ENCODE results near the gene SDCCAG8. TPM values are rescaled to one million over a fixed set of nuclear protein-coding genes. Genes with fewer than 3 reads are reported as not detected.
A peak's percentile ranks its signal among the peaks of the same experiment; 100 is the strongest.

The SDCCAG8 gene
- total RNA-seq, 2 donors from 2014 or later, result 29.0 to 34.5 TPM

DNA sequence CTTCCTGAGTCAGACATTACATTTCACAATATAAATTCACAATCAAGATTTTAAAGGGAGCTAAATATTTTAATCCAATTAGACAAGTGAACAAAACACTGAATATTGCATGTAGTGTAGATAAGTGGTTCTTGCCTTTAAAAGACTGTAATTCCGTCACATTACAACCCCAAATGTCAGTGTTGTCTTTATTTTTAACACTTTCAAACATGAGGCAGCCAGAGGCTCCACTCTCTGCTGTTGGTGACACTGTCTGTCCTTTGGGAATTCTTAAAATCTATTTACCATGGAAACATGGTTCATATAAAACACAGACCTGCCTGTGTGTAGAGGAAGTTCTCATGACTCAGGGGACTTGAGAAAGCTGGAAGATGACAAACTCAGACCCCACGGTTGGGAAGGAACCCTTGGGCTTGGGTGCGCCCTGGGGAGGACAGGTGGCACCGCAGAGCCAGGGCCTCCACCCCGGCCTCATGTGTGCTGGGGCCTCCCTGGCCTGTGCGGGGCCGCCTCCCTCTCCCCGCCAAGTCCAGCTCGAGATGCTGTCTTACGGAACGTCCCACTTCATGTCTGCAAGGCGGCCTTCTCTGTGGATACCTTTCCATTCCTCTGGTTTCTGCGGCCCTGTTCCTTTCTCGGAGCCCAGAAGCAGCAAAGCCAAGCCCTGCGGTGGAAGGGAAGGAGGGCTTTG, 239.0 kb downstream of the SDCCAG8 start:
- H3K4me3 ChIP-seq, result no peak overlapping the region
- H3K36me3 ChIP-seq, result no peaks in the 10 kb centered on the region
- TF ChIP-seq CTCF (IDR thresholded peaks at IDR 0.05), result no peak
- DNase-seq (ENCODE audit: low spot score), result no peak
- H3K9me3 ChIP-seq, result no peaks in the 10 kb centered on the region
- H3K27me3 ChIP-seq, result no peaks in the 10 kb centered on the region
- H3K27ac ChIP-seq, result peak overlapping the region; percentile 70 to 84
- peaks cover 0 to 20% of the 10 kb centered on the region in 2 donors for H3K4me1 ChIP-seq

DNA sequence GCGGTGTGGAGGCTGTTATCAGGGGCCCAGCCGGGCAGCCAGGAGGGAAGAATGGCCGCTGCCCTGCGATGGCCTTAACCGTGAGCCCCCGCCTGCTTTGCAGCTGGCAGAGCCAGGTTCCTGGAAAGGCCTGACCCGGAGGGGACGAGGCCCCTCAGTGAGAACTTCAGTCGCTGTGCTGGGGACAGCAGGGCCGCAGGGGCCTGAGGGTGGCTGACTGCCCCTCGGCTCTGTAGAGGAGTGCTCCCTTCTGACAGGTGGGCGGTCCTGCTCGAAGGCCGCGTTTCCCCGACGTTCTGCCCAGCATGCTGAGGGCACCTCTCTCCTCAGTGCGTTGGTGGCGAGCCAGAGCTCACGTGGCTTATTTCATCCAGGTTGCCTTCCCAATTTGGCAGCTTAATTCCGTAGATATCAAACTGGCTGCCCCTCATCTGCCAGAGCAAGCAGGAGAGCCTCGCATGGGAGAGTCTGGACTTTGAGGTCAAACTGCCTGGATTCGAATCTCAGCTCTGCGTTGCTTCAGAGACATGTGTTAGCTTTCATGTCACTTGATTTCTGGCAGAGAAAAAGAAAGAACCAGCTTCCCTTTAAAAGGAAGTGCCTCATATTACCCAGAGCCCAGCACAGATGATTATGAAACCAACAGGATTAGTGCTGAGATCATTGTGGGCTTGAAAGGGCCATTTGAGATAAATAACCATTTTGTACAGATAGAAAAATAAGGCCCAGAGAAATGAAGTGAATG, 239.8 kb downstream of the SDCCAG8 start:
- no peak for TF ChIP-seq CTCF (IDR thresholded peaks at IDR 0.05)
- H3K27ac ChIP-seq, result peak overlapping the region; percentile 70 to 84
- H3K4me1 ChIP-seq, result peaks cover 0 to 20% of the 10 kb centered on the region in 2 donors
- no peak for DNase-seq (ENCODE audit: low spot score)
- H3K4me3 ChIP-seq, result no peak overlapping the region
- no peaks in the 10 kb centered on the region for H3K9me3 ChIP-seq
- H3K27me3 ChIP-seq, result no peaks in the 10 kb centered on the region
- H3K36me3 ChIP-seq, result no peaks in the 10 kb centered on the region

GRCh38 chr1:243496187-243496646, 240.4 kb downstream of the SDCCAG8 start:
- Histone ChIP-seq H3K4me3 (no peak overlapping the region), H3K9me3 (no peaks in the 10 kb centered on the region), H3K27me3 (no peaks in the 10 kb centered on the region), H3K4me1 (peaks cover 0 to 20% of the 10 kb centered on the region in 2 donors), H3K36me3 (no peaks in the 10 kb centered on the region), H3K27ac (peak overlapping the region; percentile 70 to 84)
- no peak for TF ChIP-seq CTCF (IDR thresholded peaks at IDR 0.05)
- no peak for DNase-seq (ENCODE audit: low spot score)

- Histone ChIP-seq H3K4me1 (peaks cover 0 to 20% of the 10 kb centered on the region in 2 donors), H3K27ac (peak overlapping the region; percentile 70 to 84)
- no peak for TF ChIP-seq CTCF (IDR thresholded peaks at IDR 0.05)
Observed at GRCh38 chr1:243496806-243497205, 241.0 kb downstream of the SDCCAG8 start.

DNA sequence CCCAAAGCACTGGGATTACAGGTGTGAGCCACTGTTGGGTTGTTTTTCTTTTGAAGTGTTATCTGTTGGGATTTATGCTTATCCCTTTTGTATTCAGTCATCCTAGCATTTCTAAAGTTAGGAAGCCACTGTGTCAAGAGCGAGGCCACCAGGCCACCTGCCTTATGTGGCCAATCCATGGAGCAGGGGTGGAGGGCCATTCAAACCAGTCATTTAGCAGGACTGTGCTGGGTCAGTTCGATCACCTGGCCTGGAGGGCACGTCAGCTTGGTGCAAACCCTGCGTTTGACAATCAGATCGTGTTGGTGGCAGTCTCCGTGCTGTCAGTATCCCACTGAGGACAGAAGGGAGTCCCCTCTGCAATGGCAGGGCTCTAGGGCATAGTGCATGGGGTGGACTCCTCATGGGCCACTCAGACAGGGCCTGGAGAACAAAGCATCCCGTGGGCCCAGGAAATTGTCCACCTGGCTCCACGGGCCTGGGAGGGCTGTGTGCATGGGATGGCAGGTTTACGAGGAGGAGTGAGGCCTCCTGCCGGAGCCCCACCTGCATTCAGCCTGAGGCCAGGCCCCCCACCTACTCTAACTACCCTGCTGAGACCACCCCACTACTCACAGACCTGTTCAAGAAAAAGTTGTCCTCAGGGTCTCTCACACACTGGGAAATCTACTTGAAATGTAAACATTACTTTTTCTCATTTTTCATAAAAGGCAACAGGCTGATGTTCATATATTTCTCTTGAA, 242.3 kb downstream of the SDCCAG8 start:
- DNase-seq (ENCODE audit: low spot score), result peak; percentile 49
- no peak for TF ChIP-seq CTCF (IDR thresholded peaks at IDR 0.05)

More at GRCh38 chr1:243496806-243497205, 241.0 kb downstream of the SDCCAG8 start:
- no peaks in the 10 kb centered on the region for H3K36me3 ChIP-seq
- no peaks in the 10 kb centered on the region for H3K9me3 ChIP-seq
- no peak for DNase-seq (ENCODE audit: low spot score)
- no peaks in the 10 kb centered on the region for H3K27me3 ChIP-seq
- H3K4me3 ChIP-seq, result no peak overlapping the region

More for the DNA sequence above, 242.3 kb downstream of the SDCCAG8 start:
- Histone ChIP-seq H3K9me3 (no peaks in the 10 kb centered on the region), H3K27ac (no peak overlapping the region), H3K36me3 (no peaks in the 10 kb centered on the region), H3K27me3 (no peaks in the 10 kb centered on the region), H3K4me1 (peaks cover 0 to 16% of the 10 kb centered on the region in 2 donors), H3K4me3 (no peak overlapping the region)
